Glutamatergic neuron (in vitro differentiated cells): ENCODE measurements around the gene ASPG. TPM values are rescaled to one million over a fixed set of nuclear protein-coding genes. Genes with fewer than 3 reads are reported as not detected.

Experiments used
- DNase-seq: peaks from one replicate; pipeline ENCODE4 v3.0.0; 2022
- H3K27ac Mint-ChIP-seq: one replicate; pipeline ENCODE4 v1.8.0; 2020; ENCODE audit warnings: mild to moderate bottlenecking, mixed read lengths, inconsistent platforms; ENCODE audit not compliant: unreplicated experiment
- H3K27me3 Mint-ChIP-seq: one replicate; pipeline ENCODE4 v1.8.0; 2020; ENCODE audit warnings: mild to moderate bottlenecking, moderate library complexity, mixed read lengths, inconsistent platforms; ENCODE audit not compliant: unreplicated experiment
- H3K36me3 Mint-ChIP-seq: one replicate; pipeline ENCODE4 v1.8.0; 2020; ENCODE audit warnings: mild to moderate bottlenecking, mixed read lengths, inconsistent platforms; ENCODE audit not compliant: unreplicated experiment
- H3K4me1 Mint-ChIP-seq: one replicate; pipeline ENCODE4 v1.8.0; 2020; ENCODE audit warnings: mild to moderate bottlenecking, low read depth, mixed read lengths, inconsistent platforms; ENCODE audit not compliant: unreplicated experiment
- H3K4me3 Mint-ChIP-seq: one replicate; pipeline ENCODE4 v1.8.0; 2020; ENCODE audit warnings: mild to moderate bottlenecking, mixed read lengths, inconsistent platforms; ENCODE audit not compliant: unreplicated experiment
- H3K9me3 Mint-ChIP-seq: one replicate; pipeline ENCODE4 v1.8.0; 2020; ENCODE audit warnings: mild to moderate bottlenecking, moderate library complexity, mixed read lengths, inconsistent platforms; ENCODE audit not compliant: unreplicated experiment
- total RNA-seq: library from RNA; stranded (reverse); fragmentation: NEBNext Ultra II Directional; extraction: Animal tissue kit (Norgen Biotek cat#: 25700); gene quantifications from one replicate; pipeline ENCODE4 v1.2.1, GENCODE V29; 2021; ENCODE audit not compliant: unreplicated experiment
- TF ChIP-seq, protein P1 (sequence below): fragments of 200-600 bp; sonication (generic); IDR thresholded peaks from one replicate; pipeline ENCODE4 v1.5.0; 2021; ENCODE audit not compliant: partially characterized antibody, unreplicated experiment

The ASPG gene
- total RNA-seq, 1 donor from 2014 or later: not detected

DNA sequence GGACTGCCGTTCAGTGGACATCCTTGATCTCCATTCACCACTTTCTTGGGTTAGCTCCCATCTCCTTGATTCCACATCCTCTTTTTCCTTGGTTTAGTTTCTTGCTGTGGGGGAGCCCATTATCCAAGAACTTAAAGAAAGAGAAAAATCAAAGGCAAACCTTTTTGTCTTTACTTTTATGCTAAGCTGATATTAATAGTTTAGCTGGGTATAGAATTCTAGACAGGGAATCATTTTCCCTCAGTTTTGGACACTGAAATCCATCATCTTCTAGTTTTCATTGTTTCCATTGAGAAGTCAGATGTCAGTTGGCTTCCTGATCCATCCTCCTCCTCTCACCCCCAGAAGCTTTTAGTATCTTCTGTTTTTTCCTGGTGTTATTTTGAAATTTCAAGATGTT is 44.1 kb downstream of the ASPG start:
- H3K9me3 Mint-ChIP-seq: peaks cover 7% of the 10 kb centered on the region
- TF ChIP-seq, protein P1, sequence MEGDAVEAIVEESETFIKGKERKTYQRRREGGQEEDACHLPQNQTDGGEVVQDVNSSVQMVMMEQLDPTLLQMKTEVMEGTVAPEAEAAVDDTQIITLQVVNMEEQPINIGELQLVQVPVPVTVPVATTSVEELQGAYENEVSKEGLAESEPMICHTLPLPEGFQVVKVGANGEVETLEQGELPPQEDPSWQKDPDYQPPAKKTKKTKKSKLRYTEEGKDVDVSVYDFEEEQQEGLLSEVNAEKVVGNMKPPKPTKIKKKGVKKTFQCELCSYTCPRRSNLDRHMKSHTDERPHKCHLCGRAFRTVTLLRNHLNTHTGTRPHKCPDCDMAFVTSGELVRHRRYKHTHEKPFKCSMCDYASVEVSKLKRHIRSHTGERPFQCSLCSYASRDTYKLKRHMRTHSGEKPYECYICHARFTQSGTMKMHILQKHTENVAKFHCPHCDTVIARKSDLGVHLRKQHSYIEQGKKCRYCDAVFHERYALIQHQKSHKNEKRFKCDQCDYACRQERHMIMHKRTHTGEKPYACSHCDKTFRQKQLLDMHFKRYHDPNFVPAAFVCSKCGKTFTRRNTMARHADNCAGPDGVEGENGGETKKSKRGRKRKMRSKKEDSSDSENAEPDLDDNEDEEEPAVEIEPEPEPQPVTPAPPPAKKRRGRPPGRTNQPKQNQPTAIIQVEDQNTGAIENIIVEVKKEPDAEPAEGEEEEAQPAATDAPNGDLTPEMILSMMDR: no peak
- H3K4me3 Mint-ChIP-seq: no peak overlapping the region
- no peak for DNase-seq
- no peaks in the 10 kb centered on the region for H3K4me1 Mint-ChIP-seq
- no peak overlapping the region for H3K27ac Mint-ChIP-seq
- H3K36me3 Mint-ChIP-seq: peaks cover 11% of the 10 kb centered on the region
- peaks cover 7% of the 10 kb centered on the region for H3K27me3 Mint-ChIP-seq

DNA sequence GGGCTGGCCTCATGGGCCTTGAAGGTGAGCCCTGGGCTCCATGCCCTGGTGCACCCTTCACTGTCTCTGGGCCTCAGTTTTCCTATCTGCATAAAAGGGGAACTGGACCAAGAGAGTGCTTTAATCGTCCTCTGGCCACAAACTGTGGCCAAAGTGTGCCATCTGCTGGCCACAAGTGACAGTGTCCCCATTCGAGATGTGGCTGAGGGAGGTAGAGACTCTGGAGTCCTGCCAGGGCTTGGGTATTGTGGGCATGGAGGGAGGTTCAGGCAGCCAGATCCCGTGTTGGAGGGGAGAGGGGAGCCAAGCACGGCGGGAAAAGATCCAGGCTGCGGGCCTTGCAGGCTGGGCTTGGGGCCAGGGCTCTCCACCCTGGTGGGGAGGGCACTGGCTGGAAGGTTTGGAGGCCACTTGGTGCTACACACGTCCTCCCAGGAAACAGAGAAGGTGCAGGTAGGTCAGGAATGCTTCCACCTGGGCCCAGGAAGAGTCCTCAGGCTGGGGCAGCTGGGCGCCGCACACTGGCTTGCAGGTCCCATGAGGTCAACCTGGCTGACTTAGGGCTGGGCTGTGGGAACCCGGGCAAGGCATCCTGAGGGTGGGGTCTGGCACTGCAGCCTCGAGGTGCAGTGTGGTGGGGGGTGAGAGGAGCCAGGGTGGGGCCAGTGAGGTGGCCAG is 45.6 kb downstream of the ASPG start:
- no peaks in the 10 kb centered on the region for H3K4me1 Mint-ChIP-seq
- TF ChIP-seq, protein P1: peak; percentile 75

DNA sequence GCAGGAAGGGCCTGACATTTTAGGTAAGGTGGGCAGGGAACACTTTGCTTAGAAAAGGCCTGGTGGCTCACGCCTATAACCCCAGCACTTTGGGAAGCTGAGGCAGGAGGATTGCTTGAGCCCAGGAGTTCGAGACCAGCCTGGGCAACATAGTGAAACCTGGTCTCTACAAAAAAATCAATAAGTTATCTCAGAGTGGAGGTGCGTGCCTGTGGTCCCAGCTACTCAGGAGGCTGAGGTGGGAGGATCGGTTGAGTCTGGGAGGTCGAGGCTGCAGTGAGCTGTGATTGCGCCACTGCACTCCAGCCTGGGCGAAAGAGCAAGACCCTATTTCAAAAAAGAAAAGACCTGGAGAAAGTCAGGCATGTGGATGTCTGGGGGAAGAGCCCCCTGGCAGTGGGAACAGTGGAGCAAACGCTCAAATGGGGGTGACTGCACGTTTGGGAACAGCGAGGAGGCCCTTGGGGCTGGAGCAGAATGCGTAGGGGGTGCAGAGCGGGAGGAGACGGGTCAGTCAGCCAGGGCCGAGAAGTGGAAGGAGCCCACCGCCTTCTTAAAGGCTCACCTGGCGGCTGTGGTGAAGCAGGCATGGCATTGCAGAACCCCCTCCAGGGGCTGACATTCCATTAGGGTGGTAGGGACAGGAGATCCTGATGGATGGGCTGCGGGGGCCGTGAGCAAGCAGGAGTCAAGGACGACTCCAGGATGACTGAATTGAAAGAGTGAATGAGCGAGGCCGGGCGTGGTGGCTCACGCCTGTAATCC is 46.6 kb downstream of the ASPG start:
- peaks cover 7% of the 10 kb centered on the region for H3K36me3 Mint-ChIP-seq
- peaks cover 7% of the 10 kb centered on the region for H3K9me3 Mint-ChIP-seq
- peak; percentile 9 for DNase-seq
- no peak overlapping the region for H3K4me3 Mint-ChIP-seq
- peaks cover 2% of the 10 kb centered on the region for H3K4me1 Mint-ChIP-seq
- H3K27me3 Mint-ChIP-seq: peaks cover 11% of the 10 kb centered on the region
- TF ChIP-seq, protein P1: no peak
- H3K27ac Mint-ChIP-seq: no peak overlapping the region

More for the DNA sequence above, 45.6 kb downstream of the ASPG start:
- H3K4me3 Mint-ChIP-seq: no peak overlapping the region
- peaks cover 7% of the 10 kb centered on the region for H3K9me3 Mint-ChIP-seq
- peaks cover 7% of the 10 kb centered on the region for H3K27me3 Mint-ChIP-seq
- peaks cover 10% of the 10 kb centered on the region for H3K36me3 Mint-ChIP-seq
- no peak overlapping the region for H3K27ac Mint-ChIP-seq
- peak; percentile 62 for DNase-seq

DNA sequence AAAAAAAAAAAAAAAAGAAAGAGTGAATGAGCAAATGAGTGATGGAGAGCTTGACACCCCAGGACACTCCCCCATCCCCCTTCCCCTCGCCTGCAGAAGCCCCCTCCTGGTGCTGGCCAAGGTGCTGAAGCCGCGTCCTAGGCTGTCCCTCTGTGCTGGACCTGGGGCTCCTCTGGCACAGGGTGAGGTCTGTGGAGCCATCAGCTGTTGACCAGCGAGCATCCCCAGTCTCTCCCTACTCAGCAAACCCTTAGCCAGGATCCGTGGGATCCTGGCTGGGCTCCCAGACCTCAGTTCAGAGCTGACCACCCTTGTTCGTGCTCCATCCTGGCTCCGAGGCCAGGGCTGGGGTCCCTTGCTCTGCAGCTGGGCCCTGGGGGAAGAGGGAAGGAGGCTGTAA is 47.5 kb downstream of the ASPG start:
- TF ChIP-seq, protein P1: no peak
- Mint-ChIP-seq H3K4me1 (peaks cover 2% of the 10 kb centered on the region), H3K27ac (no peak overlapping the region), H3K9me3 (peaks cover 7% of the 10 kb centered on the region), H3K36me3 (peaks cover 7% of the 10 kb centered on the region), H3K27me3 (peaks cover 9% of the 10 kb centered on the region), H3K4me3 (no peak overlapping the region)
- DNase-seq: peak; percentile 14

DNA sequence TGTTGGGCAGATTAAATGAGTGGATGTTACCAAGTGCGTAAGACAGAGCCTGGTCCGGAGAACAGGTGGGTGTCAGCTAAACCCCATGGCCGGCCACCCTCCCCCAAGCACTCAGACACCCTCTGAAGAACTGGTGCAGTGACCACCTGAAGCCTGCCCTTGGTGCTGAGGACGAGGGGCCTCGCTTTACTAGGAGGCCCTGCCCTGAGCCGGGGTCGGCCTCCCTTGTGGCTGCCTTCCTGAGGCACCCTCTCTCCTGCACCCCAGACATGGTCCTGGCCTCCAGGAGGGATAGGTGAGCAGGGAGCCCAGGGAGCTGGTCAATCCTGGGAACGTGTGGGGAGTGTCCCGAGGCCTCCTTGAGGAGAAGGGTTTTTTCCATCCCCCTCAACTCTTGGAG is 48.0 kb downstream of the ASPG start:
- Mint-ChIP-seq H3K9me3 (peaks cover 6% of the 10 kb centered on the region), H3K4me1 (peaks cover 2% of the 10 kb centered on the region), H3K4me3 (no peak overlapping the region), H3K27me3 (peaks cover 8% of the 10 kb centered on the region), H3K27ac (no peak overlapping the region), H3K36me3 (peaks cover 7% of the 10 kb centered on the region)
- TF ChIP-seq, protein P1: no peak
- peak; percentile 10 for DNase-seq
